IPS-NIHi11 (cell line): Measurements from ENCODE around the gene PRSS38.

ENCODE experiments used
- DNase-seq: peaks from one replicate; pipeline ENCODE4 v3.0.0; 2012; ENCODE audit warnings: mixed read lengths, low spot score

The PRSS38 gene

DNA sequence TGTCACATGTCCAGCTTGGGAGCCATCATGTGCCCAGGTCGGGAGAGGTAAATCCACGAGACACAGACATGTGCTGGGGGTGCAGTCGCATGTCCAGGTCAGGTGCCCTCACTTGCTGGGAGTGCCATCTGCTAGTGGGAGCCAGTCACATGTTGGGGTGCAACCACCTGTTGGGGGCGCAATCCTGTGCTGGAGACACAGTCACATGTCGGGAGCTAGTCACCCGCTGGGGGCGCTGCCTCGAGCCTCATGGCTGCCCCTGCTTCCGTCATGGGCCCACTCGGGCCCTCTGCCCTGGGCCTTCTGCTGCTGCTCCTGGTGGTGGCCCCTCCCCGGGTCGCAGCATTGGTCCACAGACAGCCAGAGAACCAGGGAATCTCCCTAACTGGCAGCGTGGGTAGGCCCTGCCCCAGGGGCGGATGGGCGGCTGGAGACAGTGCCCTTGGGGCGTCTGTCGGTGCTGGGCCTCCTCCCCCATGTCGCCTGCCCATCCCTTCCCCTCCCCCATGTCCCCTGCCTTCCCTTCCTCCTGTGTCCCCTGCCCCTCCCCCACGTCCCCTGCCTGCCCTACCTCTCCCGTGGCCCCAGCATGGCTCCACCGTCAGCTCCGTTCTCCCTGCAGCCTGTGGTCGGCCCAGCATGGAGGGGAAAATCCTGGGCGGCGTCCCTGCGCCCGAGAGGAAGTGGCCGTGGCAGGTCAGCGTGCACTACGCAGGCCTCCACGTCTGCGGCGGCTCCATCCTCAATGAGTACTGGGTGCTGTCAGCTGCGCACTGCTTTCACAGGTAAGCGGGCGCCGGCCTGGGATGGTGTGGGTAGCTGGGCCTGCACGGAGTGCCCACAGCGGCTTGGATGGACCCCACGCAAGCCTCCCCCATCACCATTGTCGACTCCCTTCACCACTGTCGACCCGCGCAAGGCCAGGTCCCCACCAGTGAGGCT, at the start of gene PRSS38:
TSS of gene PRSS38 (plus strand) at position 208 of the 942 bp plus-strand sequence. CDS start at position 250, 42 bp downstream.
- no peak for DNase-seq

DNA sequence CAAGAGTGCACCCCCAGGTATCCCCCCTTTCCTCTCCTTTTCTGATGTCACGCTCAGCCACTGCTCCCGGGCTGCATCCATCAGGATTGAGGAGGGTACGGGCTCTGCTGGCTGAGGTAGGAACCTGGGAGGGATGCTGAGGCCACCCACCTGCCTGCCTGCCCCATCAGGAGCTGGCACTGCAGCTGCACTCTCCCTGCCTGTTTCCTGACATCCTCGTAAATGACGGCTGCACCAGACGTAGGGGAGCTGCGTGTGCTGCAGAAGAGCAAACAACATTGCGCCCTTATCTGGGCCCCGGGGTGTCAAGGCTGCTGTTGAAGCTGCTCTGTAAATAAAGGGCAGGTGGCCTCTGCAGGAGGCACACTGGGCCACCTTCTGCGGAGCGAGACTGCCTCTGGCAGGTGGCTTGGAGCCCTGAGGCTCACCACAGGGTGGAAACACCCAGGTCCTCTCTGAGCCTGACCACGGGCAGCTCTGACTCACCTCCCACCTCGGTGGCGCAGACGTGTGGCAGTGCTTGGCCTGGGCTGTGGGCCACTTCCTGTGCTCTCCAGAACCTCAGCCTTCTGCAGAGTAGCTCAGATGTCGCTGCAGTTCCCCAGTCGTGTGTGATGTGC, 49.4 kb upstream of the PRSS38 start:
- no peak for DNase-seq

DNA sequence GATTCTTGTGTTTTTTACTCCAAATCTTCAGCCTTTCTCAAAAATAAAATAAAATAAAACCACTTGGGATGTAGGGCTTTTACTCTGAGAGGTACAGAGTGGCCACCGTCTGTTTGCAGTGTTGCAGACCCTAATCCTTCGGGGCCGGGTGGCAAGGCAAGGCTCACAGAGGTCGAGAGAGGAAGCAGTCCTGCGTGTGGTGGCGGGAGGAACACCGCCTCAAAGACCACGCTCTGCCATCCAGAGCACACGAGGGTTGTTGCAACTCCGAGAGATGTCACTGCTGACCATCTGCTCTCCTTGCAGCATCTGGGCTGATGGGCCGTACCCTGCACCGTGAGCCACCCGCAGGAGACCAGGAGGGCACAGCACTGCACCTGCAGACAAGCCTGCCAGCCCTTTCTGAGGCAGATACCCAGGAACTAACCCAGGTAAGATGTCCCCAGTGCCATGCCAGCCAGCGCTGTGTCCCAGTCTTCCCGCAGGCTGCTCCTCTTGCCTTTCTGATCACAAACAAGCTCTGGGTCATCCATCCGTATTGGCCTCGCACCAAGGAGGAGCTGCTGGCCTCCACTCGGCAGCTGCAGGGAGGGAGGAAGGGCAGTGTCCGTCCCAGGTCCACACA, 48.7 kb upstream of the PRSS38 start:
- DNase-seq = no peak

DNA sequence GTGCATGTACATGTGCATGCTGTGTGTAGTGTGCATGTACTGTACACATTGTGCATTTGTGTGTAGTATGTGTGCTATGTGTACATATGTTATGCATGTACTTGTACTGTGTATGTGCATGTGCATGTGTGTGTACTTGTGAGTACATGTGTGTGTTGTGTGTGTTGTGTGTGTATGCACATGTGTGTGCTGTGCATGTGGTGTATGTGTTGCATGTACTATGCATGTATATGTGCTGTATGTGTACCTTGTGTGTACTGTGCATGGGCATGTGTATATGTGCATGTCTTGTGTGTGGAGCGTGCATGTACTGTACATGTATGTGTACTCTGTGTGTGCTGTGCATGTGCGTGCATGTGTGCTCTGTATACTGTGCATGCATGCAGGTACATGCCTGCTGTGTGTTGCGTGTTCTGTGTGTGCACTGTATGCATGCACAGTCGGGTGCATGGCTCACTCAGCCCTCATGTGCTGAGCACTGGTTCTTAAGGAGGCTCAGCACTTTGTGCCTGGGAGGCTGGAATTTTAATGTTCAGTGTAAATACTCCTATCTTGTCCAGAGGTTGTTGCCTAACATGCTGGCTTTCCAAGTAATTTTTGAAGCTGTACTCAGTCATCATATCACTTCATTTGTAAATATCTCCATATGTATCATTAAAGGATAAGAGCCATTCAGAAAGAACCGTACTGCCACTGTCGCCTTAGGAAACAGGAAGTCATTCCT, 47.9 kb upstream of the PRSS38 start:
- no peak for DNase-seq

DNA sequence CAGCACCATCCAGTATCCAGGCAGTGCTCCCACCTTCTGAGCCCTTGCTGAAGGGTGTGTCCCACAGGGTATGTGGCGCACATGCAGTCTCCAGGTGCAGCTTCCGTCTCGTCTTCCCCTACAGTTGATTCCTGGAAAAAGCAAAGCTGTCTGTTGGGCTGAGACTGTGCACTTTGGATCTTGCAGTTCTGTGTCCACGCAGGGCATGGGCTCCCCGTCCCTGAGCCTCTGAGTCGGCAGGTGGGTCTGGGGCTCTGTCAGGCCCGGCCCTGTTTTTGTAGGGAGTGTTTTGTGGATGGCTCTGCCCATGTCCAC, 47.4 kb upstream of the PRSS38 start:
- DNase-seq = no peak

DNA sequence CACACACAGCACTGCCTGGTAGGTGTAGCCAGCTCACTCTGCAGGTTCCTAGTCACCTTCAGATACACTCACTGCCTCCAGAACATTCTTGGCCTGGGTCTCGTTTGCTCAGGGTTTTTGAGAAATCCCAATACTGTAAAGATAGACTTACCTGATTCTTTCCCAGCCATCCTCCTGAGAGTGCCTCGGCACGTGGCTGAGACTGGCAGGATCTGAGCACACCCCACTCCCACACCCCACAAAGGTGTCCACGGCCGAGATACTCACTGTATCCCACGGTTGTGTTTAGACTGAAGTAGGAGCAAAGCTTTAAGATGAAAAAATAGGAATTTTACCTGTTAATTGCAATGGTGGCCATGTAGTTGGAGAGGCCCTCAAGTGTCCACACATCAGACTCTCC, 46.8 kb upstream of the PRSS38 start:
- no peak for DNase-seq

DNA sequence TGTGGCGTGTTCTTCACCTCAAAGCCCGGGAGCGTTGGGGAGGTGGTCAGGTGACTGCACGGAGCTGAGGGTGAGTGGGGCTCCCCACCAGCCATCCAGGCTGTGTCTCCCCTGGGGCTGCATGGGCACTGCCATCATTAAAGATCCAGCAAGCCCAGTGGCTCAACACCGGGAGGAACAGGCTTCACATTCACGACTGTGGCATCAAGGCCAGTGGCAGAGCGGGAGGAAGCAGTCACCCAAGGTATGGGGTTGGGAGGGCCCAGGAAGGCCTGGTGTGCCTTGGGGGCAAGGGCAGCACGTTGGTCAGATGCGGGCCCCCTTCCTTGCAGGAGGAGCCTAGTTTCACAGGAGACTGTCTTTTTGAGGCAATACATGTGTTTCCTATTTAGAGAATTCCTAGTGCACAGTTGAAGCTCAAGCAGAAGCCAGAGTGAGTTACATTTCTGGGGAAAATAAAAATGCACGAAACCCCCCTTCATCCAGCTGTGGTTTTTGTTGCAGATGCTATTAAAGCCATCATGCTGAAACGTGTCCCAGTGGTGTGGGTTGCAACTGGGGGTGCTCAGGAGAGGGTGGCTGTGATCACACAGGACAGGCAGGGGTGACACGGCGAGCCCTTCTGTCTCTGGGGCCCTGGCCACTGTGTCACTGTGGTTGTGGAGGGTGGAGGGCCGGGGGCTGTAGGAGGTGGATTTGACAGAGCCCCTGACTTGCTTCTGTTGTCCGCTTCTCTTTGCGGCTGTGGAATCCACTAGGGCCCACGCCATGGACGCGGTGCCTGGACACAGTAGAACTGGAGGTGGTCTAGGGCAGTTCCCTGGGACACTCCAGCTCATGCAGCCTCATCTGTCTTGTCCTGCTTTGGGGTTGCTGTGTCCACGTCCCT, 46.2 kb upstream of the PRSS38 start:
- DNase-seq = no peak

DNA sequence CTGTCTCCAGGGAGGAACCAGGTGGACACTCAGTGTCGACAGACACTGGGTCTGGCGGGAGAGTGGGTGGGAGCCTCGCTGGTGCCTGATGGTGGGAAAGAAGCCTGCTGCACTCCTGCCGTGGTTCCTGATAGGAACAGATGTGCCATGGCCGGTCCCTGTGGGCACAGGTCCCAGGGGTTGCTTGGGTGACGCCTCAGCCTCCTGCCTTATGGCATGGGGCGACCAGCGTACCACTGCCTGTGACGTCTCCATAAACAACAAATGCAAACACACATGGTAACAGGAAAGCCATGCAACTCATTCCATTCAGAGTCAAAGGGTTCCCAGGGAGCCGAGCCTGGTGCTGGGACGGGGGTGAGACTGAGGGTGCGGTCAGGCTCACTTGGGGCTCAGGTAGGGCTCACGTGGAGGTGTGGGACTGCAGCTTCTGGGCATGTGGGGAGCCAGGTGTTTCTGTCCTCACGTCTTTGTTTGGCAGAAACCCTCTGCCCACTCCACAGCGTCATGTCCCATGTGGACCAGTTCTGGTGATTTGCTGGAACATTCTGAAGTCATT, 45.5 kb upstream of the PRSS38 start:
- DNase-seq = no peak

DNA sequence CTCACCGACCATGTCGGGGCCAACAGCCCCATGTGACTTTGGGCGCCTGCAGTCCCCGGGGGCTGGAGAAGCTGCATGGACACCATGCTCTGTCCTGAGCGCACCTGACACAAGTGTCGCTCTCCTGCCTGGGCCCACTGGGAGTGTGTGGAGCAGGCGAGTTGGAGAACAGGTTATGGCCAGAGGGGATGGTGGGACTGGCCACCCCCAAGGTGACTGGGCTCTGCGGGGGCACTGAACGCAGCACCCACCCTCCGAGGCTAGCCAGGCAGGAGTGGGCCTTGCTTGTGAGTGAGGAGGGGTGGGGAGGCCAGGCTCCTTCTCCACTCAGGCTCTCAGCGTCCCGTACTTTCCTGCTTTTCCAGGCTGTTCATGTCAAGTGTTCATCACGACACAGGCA, 44.7 kb upstream of the PRSS38 start:
- no peak for DNase-seq

DNA sequence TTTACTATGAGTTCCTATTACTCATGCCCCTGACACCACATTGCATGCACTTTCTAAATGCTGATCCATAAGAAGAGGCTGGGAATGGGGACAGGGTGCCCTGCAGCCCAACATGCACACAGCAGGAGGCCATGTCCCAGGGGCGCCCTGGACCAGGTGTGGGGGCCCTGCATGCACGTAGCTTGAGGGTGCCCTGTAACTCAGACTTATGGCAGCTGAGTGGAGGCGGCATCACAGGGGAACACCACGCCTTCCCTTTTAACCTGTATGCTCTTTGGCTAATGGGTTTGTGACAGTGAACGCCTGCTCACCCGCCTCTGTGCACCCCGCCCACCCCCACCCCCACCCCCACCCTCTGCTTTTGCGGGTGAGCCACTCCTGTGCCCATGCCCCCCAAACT, 44.1 kb upstream of the PRSS38 start:
- DNase-seq = no peak

DNA sequence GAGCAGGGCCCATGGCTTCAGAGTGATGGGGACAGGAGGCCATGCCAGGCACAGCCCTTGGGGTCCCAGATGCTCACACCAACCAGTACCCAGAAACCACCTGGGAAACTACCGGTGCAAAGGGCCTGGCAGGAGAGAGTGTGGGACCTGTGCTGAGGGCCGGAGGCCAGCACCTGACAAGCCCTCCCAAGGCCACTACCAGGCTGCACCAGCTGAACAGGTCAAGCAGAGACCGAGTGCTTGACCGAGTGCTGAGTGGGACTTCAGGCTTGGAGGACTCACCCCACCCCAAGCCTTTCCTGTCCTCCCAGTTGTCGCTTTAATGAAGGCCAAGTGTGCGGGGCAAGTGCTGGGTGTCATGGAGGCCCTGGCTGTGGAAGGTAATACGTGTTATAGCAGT, 43.7 kb upstream of the PRSS38 start:
- DNase-seq = no peak

DNA sequence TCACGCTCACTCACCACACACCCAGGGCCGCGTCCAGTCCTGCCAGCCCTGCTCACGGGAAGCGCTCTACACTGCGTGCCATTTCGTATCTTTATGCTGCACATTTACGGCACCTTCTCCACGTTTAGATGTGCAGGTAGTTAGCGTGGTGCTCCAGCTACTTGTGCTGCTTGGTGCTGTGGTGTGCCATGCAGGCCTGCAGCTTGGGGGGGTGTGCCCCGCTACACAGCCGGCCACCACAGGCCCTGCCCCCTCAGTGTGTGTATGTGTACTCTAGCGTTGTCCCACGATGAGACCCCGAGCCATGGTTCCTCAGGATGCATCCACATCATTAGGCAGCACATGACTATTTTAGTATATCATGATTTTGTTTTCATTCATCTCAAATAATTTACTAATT, 41.9 kb upstream of the PRSS38 start:
- no peak for DNase-seq

DNA sequence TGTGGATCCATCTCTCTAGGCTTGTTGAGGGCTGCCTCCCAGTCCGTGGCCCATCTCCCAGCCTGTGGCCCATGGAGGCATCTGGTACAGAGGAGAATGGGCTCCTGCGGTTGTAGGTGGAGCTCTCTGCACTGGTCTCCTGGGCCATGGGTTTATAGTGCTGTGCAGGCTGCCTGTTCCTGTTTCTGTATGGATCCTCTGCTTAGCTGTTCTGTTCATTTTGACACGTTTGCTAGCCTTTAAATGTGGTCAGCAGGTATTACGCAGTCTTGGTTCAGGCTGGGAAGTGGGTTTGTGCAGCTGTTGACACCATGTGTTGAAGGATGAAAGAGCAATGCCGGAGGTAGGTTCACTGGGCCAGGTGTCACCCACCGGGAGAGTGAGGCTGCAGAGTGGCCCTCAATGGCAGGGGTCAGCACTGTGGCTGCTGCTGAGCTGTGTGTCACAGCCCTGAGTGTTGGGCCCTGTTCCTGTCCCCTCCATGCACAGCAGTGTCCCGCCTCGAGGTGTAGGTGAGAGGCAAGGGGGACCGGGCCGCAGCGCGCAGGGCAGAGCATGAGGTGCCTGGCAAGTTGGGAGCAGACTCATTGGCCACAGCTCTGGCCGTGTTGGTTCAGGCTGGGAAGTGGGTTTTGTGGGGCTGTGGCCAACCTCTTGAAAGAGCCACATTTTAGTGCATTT, 41.3 kb upstream of the PRSS38 start:
- DNase-seq = no peak

DNA sequence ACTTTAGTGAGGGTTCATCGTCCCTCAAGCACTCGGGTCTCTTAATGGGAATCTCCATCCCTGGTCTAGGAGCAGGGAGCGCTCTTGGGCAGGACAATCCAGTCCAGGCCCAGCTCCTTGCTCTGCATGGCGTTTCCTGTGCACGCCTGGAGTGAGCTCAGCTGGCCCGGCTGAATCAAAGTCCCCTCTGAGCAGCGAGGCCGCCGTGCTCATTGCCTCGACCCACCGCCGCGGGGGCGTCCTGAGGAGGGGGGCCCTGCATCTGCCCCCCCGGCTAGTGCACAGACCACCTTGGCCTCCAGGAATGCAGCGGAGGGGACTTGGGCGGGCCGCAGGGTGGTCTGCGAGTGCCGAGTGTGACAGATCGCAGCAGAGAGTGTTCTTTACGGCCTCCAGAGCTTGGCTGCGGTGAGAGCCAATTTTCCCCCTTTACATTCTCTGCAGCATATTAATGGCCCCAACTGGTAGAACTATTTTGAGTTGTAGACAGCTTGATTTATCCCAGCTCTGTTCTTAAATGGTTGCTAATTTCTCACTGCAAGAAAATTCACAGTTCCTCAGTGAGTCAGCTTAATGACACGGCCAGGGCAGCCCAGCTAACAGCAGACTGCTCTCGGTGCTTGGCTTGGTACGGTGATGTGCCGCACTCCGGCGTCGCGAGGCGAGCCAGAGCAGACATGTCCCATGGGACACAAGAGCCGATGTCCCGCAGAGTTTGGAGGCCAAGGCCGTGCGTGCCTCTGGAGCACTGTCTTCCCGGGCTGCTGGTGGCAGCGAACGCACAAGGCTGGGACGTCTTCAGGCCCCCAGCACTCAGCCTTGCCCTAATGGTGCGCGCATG, 40.4 kb upstream of the PRSS38 start:
- DNase-seq = no peak

DNA sequence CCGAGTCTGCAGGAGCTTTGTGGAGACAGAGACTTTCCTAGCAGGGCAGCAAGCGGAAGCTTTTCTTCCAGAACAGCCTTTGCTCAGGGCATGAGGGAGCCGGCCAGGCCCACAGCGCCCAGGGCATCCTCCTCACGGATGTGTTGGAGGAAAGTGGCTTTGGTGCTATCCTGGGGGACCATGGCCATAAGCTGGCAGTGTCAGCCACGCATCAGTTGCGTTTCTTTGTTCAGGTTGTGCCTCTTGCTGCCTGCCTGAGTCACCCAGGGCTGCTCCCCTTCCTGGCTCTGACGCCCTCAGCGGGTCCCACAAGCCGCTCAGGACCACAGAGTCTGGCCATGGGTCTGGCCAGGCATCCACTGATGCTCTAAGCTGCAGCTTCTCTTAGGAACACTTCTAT, 39.6 kb upstream of the PRSS38 start:
- no peak for DNase-seq

DNA sequence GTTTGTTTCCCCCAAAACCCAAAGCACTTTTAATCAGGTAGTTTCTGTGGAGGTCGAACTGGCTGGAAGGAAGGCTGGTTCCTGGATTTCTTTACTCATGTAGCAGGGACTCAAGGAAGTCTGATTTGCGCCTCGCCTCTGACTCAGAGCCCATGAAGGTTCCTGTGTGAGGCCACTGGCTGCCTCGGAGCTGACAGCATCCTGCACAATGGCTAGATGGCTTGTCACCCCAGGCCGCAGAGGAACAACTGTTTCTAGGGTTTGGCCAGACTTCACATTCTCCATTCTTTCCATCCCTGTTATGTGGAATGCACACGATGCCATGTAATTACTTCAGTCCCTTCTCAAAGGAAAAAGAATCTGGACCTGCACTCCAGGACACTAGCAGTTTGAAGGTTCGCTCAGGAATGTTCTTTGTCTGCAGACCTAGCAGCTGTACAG, 39.1 kb upstream of the PRSS38 start:
- DNase-seq = no peak

DNA sequence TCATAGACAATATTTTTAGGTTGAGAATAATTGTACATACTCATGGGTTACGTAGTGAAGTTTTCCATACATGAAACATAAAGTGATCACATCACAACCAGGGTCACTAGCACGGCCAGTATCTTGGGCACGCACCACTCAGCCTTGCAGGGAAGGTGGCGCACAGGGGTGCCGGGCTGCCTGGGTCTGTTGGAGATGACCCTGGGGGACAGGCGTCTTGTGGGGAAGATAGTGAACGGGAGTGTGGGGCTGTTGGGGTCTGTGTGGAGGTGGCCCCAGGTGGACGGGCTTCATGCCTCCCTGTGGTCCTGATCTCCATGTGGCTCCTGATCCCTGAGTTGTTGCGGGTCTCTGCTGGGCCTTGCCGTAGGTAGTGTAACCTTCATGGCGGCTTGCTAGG, 38.3 kb upstream of the PRSS38 start:
- DNase-seq = no peak

DNA sequence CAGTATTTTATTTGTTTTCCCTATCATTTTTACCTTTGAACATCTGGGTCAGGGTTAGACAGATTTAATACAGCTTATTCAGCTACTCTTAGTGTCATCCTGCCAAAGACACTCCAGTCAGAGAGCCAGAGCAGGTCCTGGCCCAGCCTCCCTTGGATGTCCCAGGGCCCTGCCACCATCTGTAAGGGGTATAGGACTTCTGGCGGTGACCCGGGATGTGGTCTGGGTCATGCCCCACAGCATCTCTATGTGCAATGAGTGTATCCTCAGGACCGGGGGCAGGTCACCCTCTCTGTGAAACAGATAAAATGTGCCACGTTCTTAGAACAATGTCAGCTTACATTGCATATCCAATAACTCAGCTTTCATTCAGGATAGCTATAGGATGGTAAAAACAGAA, 37.8 kb upstream of the PRSS38 start:
- no peak for DNase-seq

DNA sequence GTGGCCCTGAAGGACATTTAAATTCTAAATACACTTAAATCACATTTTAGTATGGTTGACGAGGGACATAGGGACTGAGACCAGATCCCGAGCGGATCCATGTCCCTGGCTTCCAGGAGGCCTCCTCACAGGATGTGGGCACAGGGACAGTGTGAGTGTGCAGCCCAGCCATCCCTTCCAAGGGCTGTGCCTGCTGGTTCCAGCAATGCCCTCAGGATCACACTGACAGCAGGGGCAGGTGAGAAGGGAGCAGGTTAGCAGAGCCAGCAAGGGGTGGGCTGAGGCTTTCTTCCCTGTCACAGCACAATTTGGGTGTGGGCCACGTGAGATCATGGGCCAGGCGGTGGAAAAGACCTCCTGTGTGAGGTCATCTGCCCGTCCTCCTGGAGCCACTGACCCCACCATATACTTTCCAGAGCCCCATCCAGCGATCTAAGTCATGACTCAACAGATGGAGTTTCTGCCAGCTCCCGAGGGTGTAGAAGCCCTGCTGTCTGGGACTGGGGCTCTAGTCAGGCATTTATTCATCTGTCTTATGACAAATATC, 37.0 kb upstream of the PRSS38 start:
- DNase-seq = no peak
